DOHH2 (cell line): ENCODE data around the gene SGPL1.

ENCODE experiments used
- CTCF ChIP-seq: fragments of 200-600 bp; sonication (generic); IDR thresholded peaks from one replicate; pipeline ENCODE4 v1.5.1; 2014; ENCODE audit warnings: antibody characterized with exemption, mild to moderate bottlenecking, low read depth, low read length; ENCODE audit not compliant: poor library complexity, severe bottlenecking
- EZH2phosphoT487 ChIP-seq: fragments of 200-600 bp; sonication (generic); IDR thresholded peaks from 2 replicates; pipeline ENCODE4 v1.6.1; 2017; ENCODE audit warnings: borderline replicate concordance, mild to moderate bottlenecking, antibody characterized with exemption, low read length, moderate library complexity, mixed read lengths

- TF ChIP-seq CTCF (no peak), EZH2phosphoT487 (no peak)
Measured at GRCh38 chr10:70774810-70775678, 40.7 kb upstream of the SGPL1 start.
